Endothelial cell of umbilical vein (primary cell): ENCODE data around the gene TOMM7.

Experiments used
- EZH2 ChIP-seq: IDR thresholded peaks from 2 replicates; pipeline ENCODE4 v1.6.1; 2012; ENCODE audit warnings: borderline replicate concordance, low read depth, mild to moderate bottlenecking, moderate library complexity, low read length, inconsistent platforms; ENCODE audit not compliant: severe bottlenecking
- TF ChIP-seq, protein P1 (sequence below), 2 donors: IDR thresholded peaks; 1 replicate in 1 of 2; 2 replicates in 1 of 2; pipeline ENCODE4 v1.5.1; 2011; ENCODE audit warnings: low read length in 2 of 2, mild to moderate bottlenecking in 2 of 2, moderate library complexity in 2 of 2, control low read depth in 1 of 2, inconsistent platforms in 1 of 2, low read depth in 1 of 2; ENCODE audit not compliant: insufficient read depth in 1 of 2; ENCODE audit errors: extremely low read depth in 1 of 2

DNA sequence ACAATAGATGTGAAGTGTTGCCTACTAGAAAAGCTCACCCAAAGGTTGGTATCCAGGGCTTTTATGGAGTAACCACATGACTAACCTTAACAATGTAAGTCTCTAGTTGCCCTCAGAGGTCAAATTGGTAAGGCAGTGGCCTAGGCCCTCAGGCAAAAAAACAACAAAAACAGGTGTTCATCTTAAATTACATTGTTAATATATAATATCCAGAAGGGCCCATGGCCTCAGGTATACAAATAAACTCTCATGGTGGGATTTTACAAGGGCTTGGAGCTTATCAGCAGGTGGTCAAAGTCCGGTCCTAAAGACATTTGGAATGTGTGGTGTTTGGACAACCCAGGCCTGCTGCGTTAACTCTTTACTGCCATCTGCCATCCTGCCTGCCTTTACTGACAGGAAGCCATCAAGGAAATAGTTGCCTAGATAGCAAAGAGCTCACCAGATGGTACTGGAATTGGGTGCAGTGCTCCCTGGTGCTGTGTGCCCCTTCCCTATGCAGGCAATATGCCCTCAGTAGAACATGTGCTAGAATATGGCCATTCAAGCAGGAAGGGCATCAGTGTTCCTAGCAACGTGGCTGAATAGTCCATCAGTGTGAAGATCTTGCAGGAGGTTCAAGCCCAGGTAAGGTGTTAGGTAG is 36.2 kb downstream of the TOMM7 start:
- TF ChIP-seq, protein P1, sequence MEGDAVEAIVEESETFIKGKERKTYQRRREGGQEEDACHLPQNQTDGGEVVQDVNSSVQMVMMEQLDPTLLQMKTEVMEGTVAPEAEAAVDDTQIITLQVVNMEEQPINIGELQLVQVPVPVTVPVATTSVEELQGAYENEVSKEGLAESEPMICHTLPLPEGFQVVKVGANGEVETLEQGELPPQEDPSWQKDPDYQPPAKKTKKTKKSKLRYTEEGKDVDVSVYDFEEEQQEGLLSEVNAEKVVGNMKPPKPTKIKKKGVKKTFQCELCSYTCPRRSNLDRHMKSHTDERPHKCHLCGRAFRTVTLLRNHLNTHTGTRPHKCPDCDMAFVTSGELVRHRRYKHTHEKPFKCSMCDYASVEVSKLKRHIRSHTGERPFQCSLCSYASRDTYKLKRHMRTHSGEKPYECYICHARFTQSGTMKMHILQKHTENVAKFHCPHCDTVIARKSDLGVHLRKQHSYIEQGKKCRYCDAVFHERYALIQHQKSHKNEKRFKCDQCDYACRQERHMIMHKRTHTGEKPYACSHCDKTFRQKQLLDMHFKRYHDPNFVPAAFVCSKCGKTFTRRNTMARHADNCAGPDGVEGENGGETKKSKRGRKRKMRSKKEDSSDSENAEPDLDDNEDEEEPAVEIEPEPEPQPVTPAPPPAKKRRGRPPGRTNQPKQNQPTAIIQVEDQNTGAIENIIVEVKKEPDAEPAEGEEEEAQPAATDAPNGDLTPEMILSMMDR (IDR thresholded peaks at IDR 0.05; ENCODE audit: extremely low read depth in 1 of 2, insufficient read depth in 1 of 2, low read depth in 1 of 2, low read length in 2 of 2): no peak
- no peak for TF ChIP-seq EZH2
